IMR-90 (cell line): ENCODE data around the gene GRIK1. TPM values are rescaled to one million over a fixed set of nuclear protein-coding genes. Genes with fewer than 3 reads are reported as not detected.

Experiments
- ATAC-seq: fragments of 200-7000 bp; cut with Tn5 transposase; 2 replicates; pipeline ENCODE4 v1.9.1; 2020; ENCODE audit warnings: low read depth, mild to moderate bottlenecking, moderate library complexity
- BruUV-seq: library from RNA; stranded (reverse); fragments of 400-500 nt; replicated peaks from 2 replicates; lab custom pipeline; 2021; lab: Mats Ljungman, UMichigan
- CTCF ChIA-PET: fragments of 300-600 bp; formaldehyde crosslinking; extraction: SDS; loops from one replicate; lab custom pipeline; 2021; ENCODE audit warnings: antibody characterized with exemption; lab: Yijun Ruan, JAX
- POLR2A ChIA-PET: fragments of 300-600 bp; sonication (Branson Sonifier 250); formaldehyde crosslinking; loops from one replicate; lab custom pipeline; 2022; ENCODE audit warnings: antibody characterized with exemption; ENCODE audit not compliant: unreplicated experiment; lab: Charles Lee
- DNase-seq: peaks from one replicate; pipeline ENCODE4 v3.0.0; 2013
- H2AFZ ChIP-seq: replicated peaks from 2 replicates; pipeline ENCODE3; 2013; ENCODE audit warnings: low read length, mild to moderate bottlenecking; ENCODE audit not compliant: poor library complexity
- H2AK5ac ChIP-seq: 2 replicates; pipeline ENCODE4 v1.6.1; 2013; ENCODE audit warnings: low read depth, low read length, inconsistent platforms
- H2AK9ac ChIP-seq: replicated peaks from 2 replicates; pipeline ENCODE3; 2013; ENCODE audit warnings: mild to moderate bottlenecking, low read depth, low read length, moderate library complexity; ENCODE audit not compliant: poor library complexity
- H2BK120ac ChIP-seq: 2 replicates; pipeline ENCODE4 v1.6.1; 2013; ENCODE audit warnings: low read depth, low read length, inconsistent platforms
- H2BK15ac ChIP-seq: 3 replicates; pipeline ENCODE4 v1.6.1; 2013; ENCODE audit warnings: low read depth, low read length, inconsistent platforms
- H2BK20ac ChIP-seq: 2 replicates; pipeline ENCODE4 v1.6.1; 2013; ENCODE audit warnings: low read depth, mild to moderate bottlenecking, inconsistent platforms, low read length, moderate library complexity
- H2BK5ac ChIP-seq: 2 replicates; pipeline ENCODE4 v1.6.1; 2013; ENCODE audit warnings: mild to moderate bottlenecking, low read depth, low read length, inconsistent platforms; ENCODE audit not compliant: poor library complexity, severe bottlenecking
- H3K14ac ChIP-seq: replicated peaks from 2 replicates; pipeline ENCODE4 v1.6.1; 2013; ENCODE audit warnings: low read depth, low read length, inconsistent platforms
- H3K18ac ChIP-seq: 2 replicates; pipeline ENCODE4 v1.6.1; 2013; ENCODE audit warnings: low read depth, low read length, control low read depth
- H3K23ac ChIP-seq: 2 replicates; pipeline ENCODE4 v1.6.1; 2013; ENCODE audit warnings: low read depth, low read length, inconsistent platforms
- H3K27ac ChIP-seq: 2 replicates; pipeline ENCODE4 v1.5.1; 2013; ENCODE audit warnings: mild to moderate bottlenecking, control low read depth, low read length; ENCODE audit not compliant: insufficient read depth
- H3K27me3 ChIP-seq: 2 replicates; pipeline ENCODE4 v1.6.1; 2013; ENCODE audit warnings: low read length; ENCODE audit not compliant: control insufficient read depth, insufficient read depth
- H3K36me3 ChIP-seq: 2 replicates; pipeline ENCODE4 v1.6.1; 2013; ENCODE audit warnings: low read length, mixed read lengths; ENCODE audit not compliant: control insufficient read depth, insufficient read depth
- H3K4ac ChIP-seq: 2 replicates; pipeline ENCODE4 v1.6.1; 2013; ENCODE audit warnings: low read depth, low read length, inconsistent platforms
- H3K4me1 ChIP-seq: 2 replicates; pipeline ENCODE4 v1.6.1; 2013; ENCODE audit warnings: low read length, mixed read lengths; ENCODE audit not compliant: control insufficient read depth, insufficient read depth
- H3K4me2 ChIP-seq: 2 replicates; pipeline ENCODE4 v1.6.1; 2013; ENCODE audit warnings: low read depth, mild to moderate bottlenecking, control low read depth, low read length, moderate library complexity
- H3K4me3 ChIP-seq: 2 replicates; pipeline ENCODE4 v1.5.1; 2013; ENCODE audit warnings: low read depth, mild to moderate bottlenecking, control low read depth, low read length, moderate library complexity; ENCODE audit not compliant: insufficient read depth
- H3K56ac ChIP-seq: 2 replicates; pipeline ENCODE4 v1.6.1; 2013; ENCODE audit warnings: low read length, inconsistent platforms; ENCODE audit not compliant: insufficient read depth; ENCODE audit errors: extremely low read depth
- H3K79me1 ChIP-seq, 2 experiments: 2 replicates each; pipeline ENCODE4 v1.6.1; 2013; ENCODE audit warnings: low read length in 2 of 2, inconsistent platforms in 1 of 2, low read depth in 1 of 2
- H3K9ac ChIP-seq: 2 replicates; pipeline ENCODE4 v1.6.1; 2013; ENCODE audit warnings: low read depth, low read length, control low read depth
- H3K9me1 ChIP-seq: 2 replicates; pipeline ENCODE4 v1.6.1; 2013; ENCODE audit warnings: low read length, inconsistent platforms; ENCODE audit not compliant: insufficient read depth
- H3K9me3 ChIP-seq: 2 replicates; pipeline ENCODE4 v1.6.1; 2013; ENCODE audit warnings: low read length; ENCODE audit not compliant: control insufficient read depth, insufficient read depth
- H4K20me1 ChIP-seq: 2 replicates; pipeline ENCODE4 v1.6.1; 2013; ENCODE audit warnings: low read length, inconsistent platforms; ENCODE audit not compliant: insufficient read depth
- H4K5ac ChIP-seq: 2 replicates; pipeline ENCODE4 v1.6.1; 2013; ENCODE audit warnings: mild to moderate bottlenecking, low read depth, low read length, control low read depth
- H4K8ac ChIP-seq, 2 experiments: 2 replicates each; pipeline ENCODE4 v1.6.1; 2013; ENCODE audit warnings: low read depth in 2 of 2, low read length in 2 of 2, control low read depth in 1 of 2, inconsistent platforms in 1 of 2
- H4K91ac ChIP-seq: 2 replicates; pipeline ENCODE4 v1.6.1; 2013; ENCODE audit warnings: low read depth, low read length, inconsistent platforms; ENCODE audit not compliant: insufficient read depth
- CEBPB ChIP-seq: IDR thresholded peaks from 2 replicates; pipeline ENCODE4 v1.6.1; 2012; ENCODE audit warnings: low read depth, low read length, improper control_type of control experiment
- MAFK ChIP-seq: IDR thresholded peaks from 2 replicates; pipeline ENCODE4 v1.6.1; 2012; ENCODE audit warnings: low read depth, low read length, improper control_type of control experiment
- WGBS, 2 experiments: methylation state at CpG; one replicate each; pipeline versions ENCODE4 v1.1.5 to v1.1.7; 2013; ENCODE audit warnings: missing lambda C conversion rate in 2 of 2; ENCODE audit not compliant: insufficient read length in 1 of 2; ENCODE audit errors: extremely low coverage in 2 of 2; 5-methylcytosine and 5-hydroxymethylcytosine counted together
- dilution Hi-C: fragments of 300-500 bp; cut with HindIII; formaldehyde crosslinking; loops from one replicate; pipeline ENCODE4 v1.14.3; 2018; ENCODE audit warnings: low sequenced_read_pairs; ENCODE audit not compliant: unreplicated experiment
- in situ Hi-C: fragments of 300-500 bp; cut with MboI; formaldehyde crosslinking; loops from 3 replicates; pipeline ENCODE4 v1.14.3; 2019; ENCODE audit warnings: low sequenced_read_pairs, inconsistent platforms, mixed read lengths
- intact Hi-C: fragments of 100-400 bp; cut with micrococcal nuclease; formaldehyde crosslinking; loops from 2 replicates; pipeline ENCODE4 v1.10.0; 2022
- polyA plus RNA-seq, 3 experiments: library from polyadenylated mRNA; depleted of rRNA; stranded (reverse); fragments of >200 nt; gene quantifications; 2 replicates each; pipeline ENCODE4 v1.2.3, GENCODE V29; 2012; ENCODE audit warnings: low replicate concordance in 1 of 3
- total RNA-seq: library from RNA; depleted of rRNA; stranded (reverse); fragments of >200 nt; gene quantifications from 2 replicates; pipeline ENCODE4 v1.2.3, GENCODE V29; 2012

Gene GRIK1
- total and polyA plus RNA-seq, 2 of the 4 experiments (the other 2 are of a cell fraction) = not detected

GRCh38 chr21:29801122-29801521 lies 138.7 kb downstream of the GRIK1 start:
- intact Hi-C loops = no loop called here

More at GRCh38 chr21:29801122-29801521, 138.7 kb downstream of the GRIK1 start:
- Histone ChIP-seq H3K4ac (no peak overlapping the region), H3K4me3 (no peak overlapping the region), H2AFZ (no peak overlapping the region), H3K23ac (no peak overlapping the region), H3K27ac (no peak overlapping the region), H2BK15ac (no peak overlapping the region), H3K9me1 (no peaks in the 10 kb centered on the region), H3K18ac (no peak overlapping the region), H2AK9ac (no peak overlapping the region), H2BK120ac (no peak overlapping the region), H3K36me3 (no peaks in the 10 kb centered on the region), H3K27me3 (peaks cover 1% of the 10 kb centered on the region; the same call in 1 of the 2 replicates), H4K8ac (no peak overlapping the region), H4K5ac (no peak overlapping the region), H3K4me1 (no peaks in the 10 kb centered on the region), H3K9ac (no peak overlapping the region), H4K91ac (no peak overlapping the region), H2BK20ac (no peak overlapping the region), H3K56ac (no peak overlapping the region), H4K20me1 (no peaks in the 10 kb centered on the region), H2AK5ac (no peak overlapping the region), H3K9me3 (no peaks in the 10 kb centered on the region), H3K14ac (no peak overlapping the region), H3K79me1 (no peaks in the 10 kb centered on the region), H2BK5ac (no peak overlapping the region), H3K4me2 (no peak overlapping the region)
- in situ Hi-C loops (no loop called here), dilution Hi-C loops (no loop called here)
- no CpG with 5 or more reads among the region's 4 CpGs for WGBS, 2 experiments
- BruUV-seq = no TSS peak
- POLR2A ChIA-PET = no interaction called here
- TF ChIP-seq MAFK (peak; percentile 30; the same call in 1 of the 2 replicates), CEBPB (no peak)
- ATAC-seq (no peak), DNase-seq (no peak)
- CTCF ChIA-PET = no interaction called here
